KOPT-K1 (cell line): ENCODE data around the gene ZNF182.
"Not testable (repeated sequence)": the region's sequence is repeated elsewhere in the genome, so short reads cannot be mapped to it uniquely, and the experiment has no call there.

Source experiments
- H3K27ac ChIP-seq: fragments of 200-600 bp; sonication (generic); 2 replicates; pipeline ENCODE4 v1.5.1; 2016; ENCODE audit warnings: antibody characterized with exemption, mild to moderate bottlenecking, low read depth, low read length; ENCODE audit not compliant: poor library complexity, severe bottlenecking
- H3K36me3 ChIP-seq: fragments of 200-600 bp; sonication (generic); 2 replicates; pipeline ENCODE4 v1.5.1; 2017; ENCODE audit warnings: antibody characterized with exemption, mild to moderate bottlenecking, low read length, moderate library complexity; ENCODE audit not compliant: insufficient read depth
- H3K9me3 ChIP-seq: fragments of 200-600 bp; sonication (generic); 2 replicates; pipeline ENCODE4 v1.5.1; 2017; ENCODE audit warnings: antibody characterized with exemption, low read length, mild to moderate bottlenecking; ENCODE audit not compliant: insufficient read depth, poor library complexity, severe bottlenecking

ZNF182 gene

DNA sequence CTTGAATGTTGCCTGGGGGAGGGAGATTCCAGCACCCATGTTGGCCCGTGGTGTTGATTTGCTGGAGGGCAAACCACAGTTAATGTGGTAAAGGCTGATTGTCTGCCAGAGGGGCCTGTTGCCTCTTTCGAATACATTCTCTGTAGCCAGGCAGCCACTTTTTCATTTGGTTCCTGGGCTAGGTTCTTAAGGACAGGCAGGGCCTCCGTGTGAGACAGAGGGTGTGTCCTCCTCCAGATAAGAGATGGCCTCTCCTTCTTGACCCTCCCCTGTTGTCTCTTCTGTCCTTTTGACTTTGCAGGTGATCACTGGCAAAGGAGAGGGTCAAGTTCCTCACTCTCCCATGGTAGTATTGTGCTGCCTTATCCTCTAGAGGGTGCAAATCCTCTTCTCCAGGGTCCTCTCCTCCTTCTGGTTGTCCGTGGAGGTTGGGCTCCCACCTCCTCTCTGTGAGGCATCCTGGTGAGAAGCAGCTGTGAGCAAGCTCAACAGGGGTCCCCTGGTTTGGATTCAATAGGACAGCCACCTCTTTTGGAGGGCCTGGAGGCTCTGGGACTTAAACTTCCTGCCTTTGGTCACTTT is 44.9 kb downstream of the ZNF182 start:
- no peak overlapping the region for H3K27ac ChIP-seq
- H3K36me3 ChIP-seq: no peaks in the 10 kb centered on the region
- no peaks in the 10 kb centered on the region for H3K9me3 ChIP-seq

DNA sequence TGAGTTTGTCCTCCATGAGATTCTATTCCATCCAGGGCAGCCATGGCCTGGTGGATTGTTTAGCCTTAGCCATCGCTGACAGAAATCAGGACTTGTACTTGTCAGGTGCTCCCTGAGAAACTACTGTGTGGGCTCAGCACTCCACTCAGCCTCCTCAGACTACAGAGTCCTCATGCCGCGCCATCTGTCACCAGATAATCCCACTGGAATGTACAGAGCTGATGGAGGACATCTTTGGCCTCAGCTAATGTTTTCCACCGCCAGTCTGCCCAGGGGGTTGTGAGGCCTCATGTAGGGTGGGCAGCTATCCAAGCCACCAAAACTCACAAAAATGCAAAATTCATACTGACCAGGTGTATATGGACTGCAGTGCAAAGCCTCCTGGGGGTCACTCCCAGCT is 45.6 kb downstream of the ZNF182 start:
- not testable (repeated sequence) for H3K36me3 ChIP-seq, H3K9me3 ChIP-seq, H3K27ac ChIP-seq

DNA sequence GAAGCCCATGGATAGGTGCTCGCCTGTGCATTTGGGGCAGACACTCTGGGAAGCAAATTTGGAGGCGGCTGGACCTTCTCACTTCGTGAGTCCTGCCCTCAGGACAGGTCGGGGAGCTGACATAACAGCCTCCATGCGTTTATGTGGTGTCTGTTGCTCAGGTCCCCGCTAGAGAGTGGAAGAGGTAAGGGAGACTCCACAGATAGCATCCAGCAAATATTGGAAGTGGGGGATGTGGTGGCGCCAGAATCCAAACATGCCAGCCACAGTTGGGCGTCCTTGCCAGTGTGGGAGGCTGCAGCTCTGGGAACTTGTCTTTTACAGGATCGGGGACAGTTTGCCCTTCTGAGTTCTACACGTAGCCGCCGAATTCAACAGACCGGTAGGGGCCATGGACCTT is 47.8 kb downstream of the ZNF182 start:
- Histone ChIP-seq H3K9me3 (peaks cover 4% of the 10 kb centered on the region), H3K36me3 (no peaks in the 10 kb centered on the region), H3K27ac (no peak overlapping the region)

DNA sequence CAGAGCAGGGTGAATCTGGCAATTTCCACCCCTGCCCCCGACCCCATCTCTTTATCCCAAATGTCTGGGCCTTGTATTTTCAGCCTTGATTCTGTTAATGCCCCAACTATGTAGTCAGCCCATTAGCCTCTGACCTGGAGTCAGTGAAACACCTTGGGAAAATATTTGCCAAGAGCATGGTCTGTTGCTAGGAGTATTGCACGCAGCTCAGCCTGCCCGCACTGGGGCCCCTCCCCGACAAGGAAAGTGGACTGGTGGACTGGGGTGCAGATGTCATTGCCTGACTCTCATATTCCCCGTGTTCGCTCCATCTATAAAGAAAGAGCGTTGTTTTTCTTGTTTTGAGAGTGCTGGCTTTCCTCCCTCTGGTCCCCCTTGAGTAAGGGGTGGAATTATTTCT is 48.5 kb downstream of the ZNF182 start:
- H3K36me3 ChIP-seq, H3K27ac ChIP-seq, H3K9me3 ChIP-seq: not testable (repeated sequence)

DNA sequence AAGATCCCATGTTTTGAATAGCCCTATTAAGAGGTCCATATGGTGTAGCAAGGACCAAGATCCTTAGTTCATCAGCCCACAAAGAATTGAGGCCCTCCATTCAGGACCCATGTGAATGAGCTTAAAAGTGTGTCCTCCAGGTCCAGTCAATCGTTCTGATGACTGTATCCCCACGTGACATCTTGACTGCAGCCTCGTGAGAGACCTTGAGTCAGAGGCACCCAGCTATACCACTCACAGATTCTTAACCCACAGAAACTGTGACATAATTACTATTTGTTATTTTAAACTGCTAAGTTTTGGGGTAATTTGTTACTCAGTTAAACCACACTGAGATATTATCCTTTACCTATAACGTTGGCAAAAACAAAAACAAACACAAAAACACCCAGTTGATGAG is 62.4 kb downstream of the ZNF182 start:
- Histone ChIP-seq H3K27ac (no peak overlapping the region), H3K9me3 (no peaks in the 10 kb centered on the region), H3K36me3 (no peaks in the 10 kb centered on the region)

DNA sequence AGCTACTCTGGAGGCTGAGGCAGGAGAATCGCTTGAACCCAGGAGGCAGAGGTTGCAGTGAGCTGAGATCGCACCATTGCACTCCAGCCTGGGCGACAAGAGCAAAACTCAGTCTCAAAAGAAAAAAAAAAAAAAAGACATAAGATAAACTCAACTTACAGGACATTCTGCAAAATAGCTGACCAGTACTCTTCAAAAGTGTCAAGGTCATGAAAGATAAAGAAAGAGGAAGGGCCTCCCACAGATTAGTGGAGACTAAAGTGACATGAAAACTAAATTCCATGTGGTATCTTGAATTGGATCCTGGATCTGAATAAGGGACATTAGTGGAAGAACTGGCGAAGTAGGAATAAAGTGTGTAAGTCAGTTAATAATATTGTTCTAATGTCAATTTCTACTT is 63.3 kb downstream of the ZNF182 start:
- H3K36me3 ChIP-seq: no peaks in the 10 kb centered on the region

DNA sequence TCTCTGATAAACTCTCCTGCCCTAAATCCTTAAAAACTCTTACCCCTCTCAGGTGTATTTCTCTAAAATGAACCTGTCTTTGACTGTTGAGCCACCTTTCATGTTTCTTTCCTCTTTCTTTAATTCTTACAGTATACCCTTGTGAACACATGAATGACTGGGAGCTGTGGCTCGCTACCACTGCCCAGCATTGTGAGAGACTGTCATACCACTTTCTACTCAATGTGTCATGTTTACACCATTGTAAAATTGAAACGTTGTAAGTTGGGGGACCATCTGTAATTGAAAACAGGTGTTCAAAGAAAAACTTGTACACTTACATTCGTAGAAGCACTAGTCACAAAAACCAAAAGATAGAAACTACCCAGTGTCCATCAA is 66.9 kb downstream of the ZNF182 start:
- H3K36me3 ChIP-seq: no peaks in the 10 kb centered on the region
- H3K27ac ChIP-seq: peak overlapping the region; percentile 70

More for the DNA sequence above, 63.3 kb downstream of the ZNF182 start:
- Histone ChIP-seq H3K9me3 (no peaks in the 10 kb centered on the region), H3K27ac (no peak overlapping the region)

DNA sequence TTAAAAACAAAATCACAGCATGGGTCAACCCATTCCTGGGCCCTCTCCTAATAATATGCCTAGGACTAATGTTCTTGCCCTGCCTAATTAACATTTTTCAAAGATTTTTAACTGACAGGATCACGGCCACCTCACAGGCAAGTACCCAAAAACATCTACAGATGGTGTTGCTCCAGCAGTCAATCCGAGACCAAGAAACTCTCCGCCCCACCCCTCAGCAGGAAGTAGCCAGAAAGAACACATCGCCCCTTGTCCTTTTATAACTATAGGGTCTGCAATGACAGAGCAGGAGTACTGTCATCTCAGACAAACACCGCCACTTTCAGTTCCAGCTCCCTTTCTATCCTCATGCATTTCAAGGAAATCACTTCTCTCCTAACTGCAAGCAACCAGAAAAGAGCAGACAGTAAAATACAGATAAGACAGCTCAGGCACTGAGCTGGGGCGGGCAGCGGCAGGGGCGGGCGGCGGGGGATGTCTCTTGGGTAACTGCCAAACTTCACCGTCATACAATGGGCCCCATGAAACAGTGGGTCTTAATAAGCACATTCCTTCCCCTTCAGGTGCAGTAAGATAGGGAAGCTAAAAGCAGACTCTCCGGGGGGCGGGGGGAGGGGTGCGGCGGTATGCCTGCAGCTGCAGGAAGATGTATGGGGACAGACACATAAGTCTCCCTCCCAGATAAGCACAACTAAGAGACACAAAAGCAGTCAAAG is 67.4 kb downstream of the ZNF182 start:
- Histone ChIP-seq H3K9me3 (no peaks in the 10 kb centered on the region), H3K27ac (peak overlapping the region; percentile 70), H3K36me3 (no peaks in the 10 kb centered on the region)

More for the DNA sequence above, 66.9 kb downstream of the ZNF182 start:
- no peaks in the 10 kb centered on the region for H3K9me3 ChIP-seq

DNA sequence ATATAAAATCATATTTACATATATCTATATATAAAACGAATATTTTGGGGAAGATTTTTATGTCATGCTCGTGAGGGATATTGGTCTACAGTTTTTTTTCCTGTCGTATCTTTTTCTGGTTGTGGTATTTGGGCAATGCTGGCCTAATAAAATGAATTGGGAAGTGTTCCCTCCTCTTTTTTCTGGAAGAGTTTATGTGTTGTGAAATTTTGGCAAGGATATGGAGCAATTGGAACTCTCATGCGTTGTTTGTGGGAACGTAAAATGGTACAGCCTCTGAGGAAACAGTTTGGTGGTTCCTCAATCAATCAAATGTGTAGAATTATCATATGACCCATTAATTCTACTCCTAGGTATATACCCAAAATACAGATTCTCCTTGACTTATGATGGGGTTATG is 69.8 kb downstream of the ZNF182 start:
- no peaks in the 10 kb centered on the region for H3K36me3 ChIP-seq
- H3K27ac ChIP-seq: no peak overlapping the region
- H3K9me3 ChIP-seq: no peaks in the 10 kb centered on the region

DNA sequence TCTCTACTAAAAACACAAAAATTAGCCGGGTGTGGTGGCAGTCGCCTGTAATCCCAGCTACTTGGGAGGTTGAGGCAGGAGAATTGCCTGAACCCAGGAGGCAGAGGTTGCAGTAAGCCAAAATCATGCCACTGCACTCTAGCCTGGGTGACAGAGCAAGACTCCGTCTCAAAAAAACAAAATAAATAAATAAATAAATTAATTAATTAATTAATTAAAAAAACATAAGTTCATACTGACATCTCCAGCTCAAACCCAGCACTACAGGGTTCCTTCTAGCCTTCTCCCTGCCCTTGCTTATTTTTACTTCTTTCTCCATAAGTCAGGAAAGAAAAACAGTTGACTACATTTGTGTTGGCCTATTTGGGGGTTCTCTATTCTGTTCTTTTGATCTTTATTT is 71.8 kb downstream of the ZNF182 start:
- H3K36me3 ChIP-seq, H3K9me3 ChIP-seq, H3K27ac ChIP-seq: not testable (repeated sequence)

DNA sequence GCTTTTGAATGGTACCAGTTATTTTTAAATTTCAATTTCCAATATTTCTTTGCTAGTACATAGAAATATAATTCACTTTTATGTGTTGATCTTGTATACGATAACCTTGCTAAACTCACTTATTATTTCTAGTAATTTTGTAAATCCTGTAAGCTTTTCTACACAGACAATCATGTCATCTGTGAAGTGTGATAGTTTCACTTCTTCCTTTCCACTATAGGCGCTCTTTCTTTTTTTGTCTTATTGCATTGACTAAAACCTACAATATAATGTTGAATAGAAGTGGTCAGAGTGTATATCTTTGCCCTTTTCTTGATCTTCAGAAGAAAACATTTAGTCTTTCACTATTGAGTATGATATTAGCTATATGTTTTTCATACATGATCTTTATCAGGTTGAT is 76.6 kb downstream of the ZNF182 start:
- H3K27ac ChIP-seq: no peak overlapping the region
- no peaks in the 10 kb centered on the region for H3K9me3 ChIP-seq

More for the DNA sequence above, 76.6 kb downstream of the ZNF182 start:
- no peaks in the 10 kb centered on the region for H3K36me3 ChIP-seq
